PC-3 (cell line): ENCODE data around the gene MAP3K20. TPM values are rescaled to one million over a fixed set of nuclear protein-coding genes. Genes with fewer than 3 reads are reported as not detected.

ENCODE experiments used
- ATAC-seq: fragments of 200-7000 bp; cut with Tn5 transposase; 2 replicates; pipeline ENCODE4 v1.9.1; 2020; ENCODE audit warnings: mild to moderate bottlenecking, moderate library complexity
- BruUV-seq: library from RNA; stranded (reverse); fragments of 400-500 nt; replicated peaks from 2 replicates; lab custom pipeline; 2021; lab: Mats Ljungman, UMichigan
- CTCF ChIA-PET: fragments of 300-600 bp; sonication (Branson Sonifier 250); formaldehyde crosslinking; loops from one replicate; lab custom pipeline; 2022; ENCODE audit warnings: antibody characterized with exemption; lab: Charles Lee
- POLR2A ChIA-PET: fragments of 300-600 bp; sonication (Branson Sonifier 250); formaldehyde crosslinking; loops from one replicate; lab custom pipeline; 2022; ENCODE audit warnings: antibody characterized with exemption; ENCODE audit not compliant: unreplicated experiment; lab: Charles Lee
- DNase-seq: peaks from one replicate; pipeline ENCODE4 v3.0.0-alpha.2; 2015
- H2AFZ ChIP-seq: fragments of 300-600 bp; sonication (generic); 2 replicates; pipeline ENCODE4 v1.6.0; 2016; ENCODE audit warnings: antibody characterized with exemption, low read length
- H3F3A ChIP-seq: fragments of 300-600 bp; sonication (generic); one replicate; pipeline ENCODE4 v1.6.0; 2017; ENCODE audit warnings: antibody characterized with exemption, low read length, control low read depth, mild to moderate bottlenecking; ENCODE audit not compliant: unreplicated experiment
- H3K27ac ChIP-seq: fragments of 300-600 bp; sonication (generic); 2 replicates; pipeline ENCODE4 v1.5.1; 2016; ENCODE audit warnings: mild to moderate bottlenecking, low read length
- H3K27me3 ChIP-seq: fragments of 300-600 bp; sonication (generic); 2 replicates; pipeline ENCODE4 v1.6.1; 2016; ENCODE audit warnings: low read length, mixed read lengths
- H3K36me3 ChIP-seq: fragments of 300-600 bp; sonication (generic); 2 replicates; pipeline ENCODE4 v1.6.1; 2016; ENCODE audit warnings: low read depth, mixed run types, low read length, mixed read lengths
- H3K4me1 ChIP-seq: fragments of 300-600 bp; sonication (generic); 2 replicates; pipeline ENCODE4 v1.5.1; 2016; ENCODE audit warnings: low read length; ENCODE audit not compliant: insufficient read depth
- H3K4me2 ChIP-seq: fragments of 300-600 bp; sonication (generic); 2 replicates; pipeline ENCODE4 v1.6.0; 2016; ENCODE audit warnings: low read length
- H3K4me3 ChIP-seq: fragments of 300-600 bp; sonication (generic); 2 replicates; pipeline ENCODE4 v1.5.1; 2016; ENCODE audit warnings: mild to moderate bottlenecking, low read length, mixed read lengths
- H3K79me2 ChIP-seq: fragments of 300-600 bp; sonication (generic); 2 replicates; pipeline ENCODE4 v1.6.1; 2017; ENCODE audit warnings: low read length, mixed read lengths
- H3K9ac ChIP-seq: fragments of 300-600 bp; sonication (generic); 2 replicates; pipeline ENCODE4 v1.6.0; 2016; ENCODE audit warnings: mild to moderate bottlenecking, low read length
- H3K9me2 ChIP-seq: fragments of 300-600 bp; sonication (generic); replicated peaks from 2 replicates; pipeline ENCODE4 v1.6.1; 2016; ENCODE audit warnings: mixed run types, low read length, mixed read lengths
- H3K9me3 ChIP-seq: fragments of 300-600 bp; sonication (generic); 2 replicates; pipeline ENCODE4 v1.6.1; 2016; ENCODE audit warnings: low read length, mixed read lengths
- H4K20me1 ChIP-seq: fragments of 300-600 bp; sonication (generic); 2 replicates; pipeline ENCODE4 v1.6.1; 2016; ENCODE audit warnings: low read length, mixed read lengths
- CTCF ChIP-seq: fragments of 300-600 bp; sonication (generic); conservative IDR thresholded peaks from 2 replicates; pipeline ENCODE4 v1.5.1; 2017; ENCODE audit warnings: antibody characterized with exemption, low read depth, mild to moderate bottlenecking, low read length
- EZH2 ChIP-seq: fragments of 300-600 bp; sonication (generic); IDR thresholded peaks from one replicate; pipeline ENCODE4 v1.6.1; 2017; ENCODE audit warnings: antibody characterized with exemption, mild to moderate bottlenecking, low read length; ENCODE audit not compliant: unreplicated experiment
- EZH2phosphoT487 ChIP-seq: fragments of 300-600 bp; sonication (generic); IDR thresholded peaks from 2 replicates; pipeline ENCODE4 v1.6.1; 2018; ENCODE audit warnings: mild to moderate bottlenecking, antibody characterized with exemption, low read length, borderline replicate concordance
- intact Hi-C: fragments of 100-400 bp; cut with micrococcal nuclease; formaldehyde crosslinking; loops from 2 replicates; pipeline ENCODE4 v1.9.0; 2023
- total RNA-seq: library from RNA; depleted of rRNA; stranded (reverse); fragments of >200 nt; gene quantifications from 2 replicates; pipeline ENCODE4 v1.2.3, GENCODE V29; 2014

The MAP3K20 gene
- total RNA-seq, 1 experiment from 2014 or later: 29.8 TPM

- no peaks in the 10 kb centered on the region for H3K9me2 ChIP-seq
- H3F3A ChIP-seq: no peaks in the 10 kb centered on the region
- no peaks in the 10 kb centered on the region for H3K79me2 ChIP-seq
- no peak overlapping the region for H3K27ac ChIP-seq
- BruUV-seq: no TSS peak
- no peak overlapping the region for H3K9ac ChIP-seq
- H2AFZ ChIP-seq: peak overlapping the region; percentile 81
- peak; percentile 96 for TF ChIP-seq CTCF
- no peak for TF ChIP-seq EZH2
- no peak for TF ChIP-seq EZH2phosphoT487
- H3K27me3 ChIP-seq: no peaks in the 10 kb centered on the region
- no peaks in the 10 kb centered on the region for H3K9me3 ChIP-seq
- no peak overlapping the region for H3K4me3 ChIP-seq
- CTCF ChIA-PET: interaction anchor here (0.6 to 2.1 kb wide), 9 partner anchors 22 to 201 kb away, joined by 3 to 13 read pairs (median 4); no protein-coding TSS in a partner anchor
- intact Hi-C loops: loop anchor here (1.0 to 5.0 kb wide), 6 partner anchors 48 to 1320 kb away; partner anchors contain the start of genes CDCA7 and MAP3K20
- H4K20me1 ChIP-seq: no peaks in the 10 kb centered on the region
- peaks cover 4% of the 10 kb centered on the region for H3K4me1 ChIP-seq
- ATAC-seq (peak; percentile 88), DNase-seq (peak; percentile 93)
- POLR2A ChIA-PET: no interaction called here
- H3K36me3 ChIP-seq: no peaks in the 10 kb centered on the region
- peak overlapping the region; percentile 49 for H3K4me2 ChIP-seq
Observed at GRCh38 chr2:173027181-173028128, 48.2 kb upstream of the MAP3K20 start.

DNA sequence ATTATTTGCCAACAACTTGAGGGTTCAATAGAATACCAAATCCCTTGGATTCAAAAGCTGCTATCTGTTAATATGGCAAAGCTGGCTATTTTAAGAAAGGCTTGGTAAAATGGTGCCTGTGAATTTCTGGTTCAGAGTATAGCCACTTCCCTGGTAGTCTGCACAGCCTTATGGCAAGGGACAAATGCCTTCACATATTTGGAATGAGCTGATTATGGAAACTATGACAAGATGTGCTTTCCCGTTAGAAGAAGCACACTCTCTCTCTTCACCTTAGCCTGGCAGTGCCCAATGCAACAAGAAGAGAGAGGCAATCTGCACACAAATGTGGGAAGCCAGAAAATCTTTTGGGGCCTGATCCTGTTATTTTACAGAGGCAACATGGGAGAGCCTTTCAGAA, 47.5 kb upstream of the MAP3K20 start:
- no peak overlapping the region for H3K27ac ChIP-seq
- no peak for TF ChIP-seq CTCF
- TF ChIP-seq EZH2phosphoT487: no peak
- no peak for TF ChIP-seq EZH2
- H3K79me2 ChIP-seq: no peaks in the 10 kb centered on the region
- peak overlapping the region; percentile 53; the same call in 1 of the 2 replicates for H2AFZ ChIP-seq
- peak overlapping the region; percentile 49; the same call in 1 of the 2 replicates for H3K4me2 ChIP-seq
- no peaks in the 10 kb centered on the region for H3K27me3 ChIP-seq
- H3F3A ChIP-seq: no peaks in the 10 kb centered on the region
- no peak overlapping the region for H3K4me3 ChIP-seq
- no peaks in the 10 kb centered on the region for H4K20me1 ChIP-seq
- no peaks in the 10 kb centered on the region for H3K9me3 ChIP-seq
- ChIA-PET CTCF (interaction anchor here (0.6 to 2.1 kb wide), 5 partner anchors 21 to 202 kb away, joined by 3 to 13 read pairs (median 6); no protein-coding TSS in a partner anchor), POLR2A (no interaction called here)
- no peak overlapping the region for H3K9ac ChIP-seq
- no peak for ATAC-seq
- H3K4me1 ChIP-seq: peaks cover 4% of the 10 kb centered on the region
- intact Hi-C loops: loop anchor here (5.0 kb wide), 1 partner anchor 1319 kb away; no protein-coding TSS in a partner anchor
- no peaks in the 10 kb centered on the region for H3K36me3 ChIP-seq
- no peak for DNase-seq
- H3K9me2 ChIP-seq: no peaks in the 10 kb centered on the region
- no TSS peak for BruUV-seq
